Measurements from ENCODE around the gene SEMA4B.
"Not testable (repeated sequence)": the region's sequence is repeated elsewhere in the genome, so short reads cannot be mapped to it uniquely, and the experiment has no call there.

The SEMA4B gene

DNA sequence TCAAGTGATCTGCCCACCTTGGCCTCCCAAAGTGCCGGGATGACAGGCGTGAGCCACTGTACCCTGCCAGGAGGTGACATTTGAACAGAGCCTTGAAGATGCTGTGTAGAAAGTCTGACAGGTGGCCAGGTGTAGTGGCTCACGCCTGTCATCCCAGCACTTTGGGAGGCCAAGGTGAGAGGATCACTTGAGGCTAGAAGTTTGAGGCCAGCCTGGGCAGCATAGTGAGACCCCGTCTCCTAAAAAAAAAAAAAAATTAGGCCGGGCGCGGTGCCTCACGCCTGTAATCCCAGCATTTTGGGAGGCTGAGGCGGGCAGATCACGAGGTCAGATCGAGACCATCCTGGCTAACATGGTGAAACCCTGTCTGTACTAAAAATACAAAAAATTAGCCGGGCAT is 77.3 kb downstream of the SEMA4B start:
- not testable (repeated sequence) for H3K4me1 Mint-ChIP-seq, H3K4me3 Mint-ChIP-seq, H3K27me3 Mint-ChIP-seq, H3K27ac Mint-ChIP-seq, H3K36me3 Mint-ChIP-seq, H3K9me3 Mint-ChIP-seq

All from activated naive CD4-positive, alpha-beta T cell treated with anti-CD3 and anti-CD28 coated beads, Interleukin-2, amount 50 U/mL, for 24 hours (primary cell).